DMS79 (cell line): Measurements from ENCODE around the gene SPATA9.
"Not testable (repeated sequence)": the region's sequence is repeated elsewhere in the genome, so short reads cannot be mapped to it uniquely, and the experiment has no call there.

Experiments
- DNase-seq: peaks from one replicate; lab custom pipeline; 2025; lab: John Stamatoyannopoulos, UW

The SPATA9 gene

DNA sequence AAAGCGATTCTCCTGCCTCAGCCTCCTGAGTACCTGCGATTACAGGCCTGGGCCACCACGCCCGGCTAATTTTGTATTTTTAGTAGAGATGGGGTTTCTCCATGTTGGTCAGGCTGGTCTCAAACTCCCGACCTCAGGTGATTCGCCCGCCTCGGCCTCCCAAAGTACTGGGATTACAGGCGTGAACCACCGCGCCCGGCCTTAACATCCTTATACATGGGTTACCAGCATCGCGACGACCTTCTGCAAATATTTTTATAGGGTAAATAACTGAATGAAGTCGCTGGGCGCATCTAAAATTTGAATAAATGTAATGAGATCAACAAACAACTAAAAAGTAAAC, 36.6 kb downstream of the SPATA9 start:
- DNase-seq: not testable (repeated sequence)

DNA sequence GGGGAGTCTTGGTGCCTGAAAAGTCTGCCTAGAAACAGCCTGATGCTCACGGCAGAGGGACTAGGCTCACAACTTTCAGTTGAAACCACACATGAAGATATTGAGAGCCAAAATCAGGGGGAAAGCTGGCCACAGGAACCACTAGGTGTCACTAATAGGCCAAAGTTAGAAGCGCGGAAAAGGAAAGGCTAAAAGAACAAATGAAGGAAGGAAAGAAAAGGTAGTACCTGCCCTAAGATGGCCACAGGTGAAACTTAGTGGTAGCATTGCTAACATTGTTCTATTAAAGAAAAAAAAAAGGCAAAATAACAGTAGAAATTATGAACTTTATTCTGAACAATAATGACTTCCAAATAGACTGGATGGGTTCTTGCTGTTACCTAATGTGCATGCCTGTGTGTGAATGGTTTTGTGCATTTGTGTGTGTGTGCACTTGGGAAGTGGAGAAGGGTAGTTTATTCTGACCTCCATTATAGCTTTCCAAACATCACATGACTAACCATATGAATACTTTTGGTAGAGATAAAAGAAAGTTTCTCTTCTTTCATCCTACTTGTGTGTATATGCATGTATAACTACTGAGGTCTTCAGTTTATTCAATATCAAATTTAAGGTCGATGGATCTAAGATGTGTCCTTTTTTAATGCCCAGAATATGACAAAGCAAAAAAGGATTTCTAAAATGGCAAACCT, 38.3 kb downstream of the SPATA9 start:
- peak; percentile 27 for DNase-seq

DNA sequence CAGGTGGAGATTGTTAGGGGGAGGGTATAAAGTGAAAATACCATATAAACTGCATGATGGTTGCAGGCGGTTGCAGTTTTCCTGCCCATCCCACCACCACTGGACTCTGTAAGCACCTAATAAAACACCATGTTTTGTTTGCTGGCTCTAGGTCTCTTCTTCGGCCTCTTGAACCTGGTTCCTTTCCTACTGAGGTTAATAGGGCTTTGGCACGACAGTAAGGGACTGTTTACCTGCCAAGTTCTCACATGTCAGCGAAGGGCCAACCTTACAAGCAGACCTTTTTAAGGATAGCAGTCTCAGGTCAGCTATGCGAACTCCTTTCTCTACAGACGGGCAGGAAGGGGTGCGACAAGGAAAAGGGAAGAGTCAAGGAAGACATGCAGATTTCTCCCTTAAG, 39.6 kb downstream of the SPATA9 start:
- no peak for DNase-seq

DNA sequence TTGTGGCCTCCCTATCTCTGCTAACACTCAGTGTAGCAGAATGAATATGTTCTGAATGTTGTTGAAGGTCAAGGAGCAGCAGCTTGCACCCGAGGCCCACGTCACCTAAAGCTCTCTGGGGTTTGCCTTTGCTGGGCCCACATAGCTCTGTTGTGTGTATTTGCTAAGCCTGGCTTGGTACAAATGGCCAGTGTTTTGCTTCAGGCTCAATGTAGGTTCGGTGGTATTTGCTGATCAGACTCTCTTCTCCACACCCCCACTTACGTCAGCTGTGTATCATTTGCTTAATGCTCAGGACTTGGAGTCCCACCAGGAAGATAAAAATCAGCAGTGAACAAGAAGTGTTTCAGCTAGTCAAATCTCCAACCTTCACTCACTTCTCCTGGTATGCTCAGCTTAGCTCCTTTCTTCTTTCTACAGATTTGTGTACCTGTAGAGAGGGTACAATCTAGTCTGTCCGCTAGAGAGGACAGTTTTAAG, 41.0 kb downstream of the SPATA9 start:
- DNase-seq: no peak

DNA sequence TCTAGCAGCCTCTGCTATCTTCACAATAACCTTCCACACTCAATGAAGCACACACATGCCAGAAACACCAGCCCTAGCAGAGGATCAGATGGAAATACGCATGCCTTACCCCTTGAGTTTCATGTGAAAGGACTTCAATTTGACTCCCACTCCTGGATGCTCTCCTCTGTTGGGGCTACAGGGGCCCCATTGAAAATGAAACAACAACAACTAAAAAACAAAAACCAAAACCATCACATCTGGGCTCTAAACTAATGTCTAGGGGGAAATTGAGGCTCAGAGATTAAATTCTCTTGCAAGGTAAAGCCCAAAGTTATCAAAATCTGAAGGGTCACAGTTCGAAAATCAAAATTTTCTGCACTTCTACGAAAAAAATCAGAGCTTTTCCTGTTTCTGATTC, 44.2 kb downstream of the SPATA9 start:
- no peak for DNase-seq

DNA sequence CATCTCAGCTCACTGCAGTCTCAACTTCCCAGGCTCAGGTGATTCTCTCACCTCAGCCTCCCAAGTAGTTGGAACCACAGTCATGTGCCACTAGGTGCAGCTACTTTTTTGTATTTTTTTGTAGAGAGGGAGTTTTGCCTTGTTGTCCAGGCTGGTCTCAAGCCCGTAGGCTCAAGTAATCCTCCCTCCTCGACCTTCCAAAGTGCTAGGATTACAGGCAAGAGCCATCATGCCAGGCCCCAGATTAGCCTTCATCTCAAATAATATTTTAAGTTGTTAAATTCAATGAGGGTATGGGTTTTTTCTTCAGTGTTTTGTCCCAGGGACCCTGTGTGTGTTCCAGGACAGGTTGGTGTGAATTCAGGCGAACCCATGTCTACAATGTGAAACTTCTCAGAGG, 48.7 kb downstream of the SPATA9 start:
- no peak for DNase-seq

DNA sequence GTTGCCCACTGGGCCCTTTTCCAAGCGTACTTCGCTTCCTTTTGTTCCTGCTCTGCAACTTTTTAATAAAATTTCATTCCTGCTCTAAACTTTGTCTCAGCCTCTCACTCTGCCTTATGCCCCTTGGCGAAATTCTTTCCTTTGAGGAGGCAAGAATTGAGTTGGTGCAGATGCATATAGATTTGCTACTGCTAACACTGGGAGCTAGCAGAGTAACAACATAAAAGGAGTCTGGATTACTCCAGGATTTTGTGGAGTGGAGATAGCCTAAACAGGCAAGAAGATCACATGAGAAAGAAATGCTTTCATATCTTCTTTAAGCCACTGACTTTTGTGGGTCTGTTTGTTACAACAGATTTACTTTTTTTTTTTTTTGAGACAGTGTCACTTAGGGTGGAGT, 49.1 kb downstream of the SPATA9 start:
- no peak for DNase-seq

DNA sequence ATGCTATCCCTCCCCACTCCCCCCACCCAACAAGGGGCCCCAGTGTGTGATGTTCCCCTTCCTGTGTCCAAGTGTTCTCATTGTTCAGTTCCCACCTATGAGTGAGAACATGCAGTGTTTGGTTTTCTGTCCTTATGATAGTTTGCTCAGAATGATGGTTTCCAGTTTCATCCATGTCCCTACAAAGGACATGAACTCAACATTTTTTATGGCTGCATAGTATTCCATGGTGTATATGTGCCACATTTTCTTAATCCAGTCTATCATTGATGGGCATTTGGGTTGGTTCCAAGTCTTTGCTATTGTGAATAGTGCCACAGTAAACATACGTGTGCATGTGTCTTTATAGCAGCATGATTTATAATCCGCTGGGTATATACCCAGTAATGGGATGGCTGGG, 49.8 kb downstream of the SPATA9 start:
- not testable (repeated sequence) for DNase-seq

DNA sequence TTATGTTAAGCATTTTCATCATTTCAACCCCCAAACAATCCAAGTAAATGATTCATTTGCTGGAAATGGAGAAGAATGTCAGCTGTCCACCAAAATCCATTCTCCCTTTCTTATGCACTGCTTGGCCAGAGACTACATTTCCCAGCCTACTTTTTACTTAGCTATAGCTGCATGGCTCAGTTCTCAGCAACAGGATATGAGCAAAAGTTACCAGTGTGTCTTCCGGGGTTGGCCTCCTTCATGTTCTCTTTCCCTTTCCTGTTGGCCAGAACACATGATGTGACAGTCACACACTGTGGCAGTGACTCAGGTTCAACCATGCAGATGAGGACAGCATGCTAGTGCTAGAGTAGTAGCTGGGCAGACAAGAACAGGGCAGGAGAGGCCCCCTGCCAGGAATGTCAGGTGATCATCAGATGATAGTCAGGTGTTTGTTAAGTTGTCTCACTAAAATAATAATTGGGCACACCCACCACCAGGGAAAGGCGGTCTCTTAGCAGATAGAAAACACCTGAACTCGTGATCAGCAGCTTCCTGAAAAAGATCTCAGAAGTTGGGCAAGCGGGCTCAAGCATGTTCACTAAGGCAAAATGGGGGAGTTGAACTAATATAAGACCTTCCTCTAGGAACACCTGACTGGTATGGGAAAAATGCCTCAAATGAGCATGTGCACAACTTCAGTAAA, 50.7 kb downstream of the SPATA9 start:
- no peak for DNase-seq

DNA sequence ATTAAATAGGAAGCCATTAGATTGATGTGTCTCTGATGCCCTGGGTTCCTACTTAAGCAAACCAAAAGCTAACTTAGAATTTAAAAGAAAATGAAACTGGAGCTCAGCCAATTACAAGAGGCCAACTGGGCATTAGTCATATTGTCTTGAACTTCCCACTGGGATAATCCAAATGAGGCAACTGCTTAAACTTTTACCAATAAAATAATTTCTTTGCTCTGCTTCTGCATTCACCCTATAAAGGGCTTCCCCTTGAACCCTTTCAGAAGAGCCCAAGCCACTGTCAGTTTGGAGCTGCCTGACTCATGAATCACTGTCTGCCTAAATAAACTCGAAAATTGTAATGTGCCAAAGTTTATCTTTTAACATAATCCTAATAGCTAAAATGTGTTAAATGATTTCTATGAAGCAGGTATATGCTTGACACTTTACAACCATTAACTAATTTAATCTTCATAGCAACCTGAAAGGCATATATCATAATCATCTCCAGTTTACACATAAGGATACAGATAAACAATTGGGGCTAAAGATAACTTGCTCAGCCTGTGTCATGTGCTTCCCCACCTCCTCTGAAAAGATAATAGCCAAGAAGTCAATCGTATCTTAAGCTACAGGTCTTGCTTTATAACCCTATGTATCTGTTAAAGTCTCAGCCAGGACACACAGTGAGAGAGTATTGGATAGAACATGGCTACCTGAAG, 51.4 kb downstream of the SPATA9 start:
- no peak for DNase-seq

DNA sequence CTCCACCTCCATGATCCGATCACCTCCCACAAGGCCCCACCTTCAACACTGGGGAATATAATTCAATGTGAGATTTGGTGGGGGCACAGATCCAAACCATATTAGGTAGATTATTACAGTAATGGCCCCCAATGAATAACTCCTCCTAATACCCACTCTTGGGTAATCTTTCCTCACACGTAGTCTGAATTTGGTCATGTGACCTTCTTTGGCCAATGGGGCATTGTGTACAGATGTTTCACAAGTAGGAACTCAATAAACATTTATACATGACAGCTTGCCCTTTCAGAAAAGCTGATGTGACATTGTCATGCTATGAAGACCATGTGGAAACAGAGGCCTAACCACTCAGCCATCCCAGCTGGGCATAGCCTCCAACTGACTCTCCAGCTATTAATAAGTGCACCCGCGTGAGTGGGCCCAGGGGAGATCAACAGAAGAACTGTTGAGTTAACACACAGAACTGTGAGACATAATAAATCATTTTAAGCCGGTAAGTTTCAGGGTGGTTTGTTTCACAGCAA, 52.3 kb downstream of the SPATA9 start:
- DNase-seq: no peak

DNA sequence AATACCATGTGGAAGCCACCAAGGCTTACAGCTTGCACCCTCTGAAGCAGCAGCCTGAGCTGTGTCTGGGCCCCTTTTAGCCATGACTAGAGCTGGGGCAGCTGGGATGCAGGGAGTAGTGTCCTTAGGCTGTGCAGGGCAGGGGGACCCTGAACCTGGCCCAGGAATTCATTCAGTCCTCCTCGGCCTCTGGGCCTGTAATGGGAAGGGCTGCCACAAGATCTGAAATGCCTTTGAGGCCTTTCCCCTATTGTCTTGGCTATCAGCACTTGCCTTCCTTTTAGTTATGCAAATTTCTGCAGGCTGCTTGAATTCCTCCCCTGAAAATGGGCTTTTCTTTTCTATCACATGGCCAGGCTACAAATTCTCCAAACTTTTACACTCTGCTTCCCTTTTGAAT, 53.9 kb downstream of the SPATA9 start:
- DNase-seq: no peak

DNA sequence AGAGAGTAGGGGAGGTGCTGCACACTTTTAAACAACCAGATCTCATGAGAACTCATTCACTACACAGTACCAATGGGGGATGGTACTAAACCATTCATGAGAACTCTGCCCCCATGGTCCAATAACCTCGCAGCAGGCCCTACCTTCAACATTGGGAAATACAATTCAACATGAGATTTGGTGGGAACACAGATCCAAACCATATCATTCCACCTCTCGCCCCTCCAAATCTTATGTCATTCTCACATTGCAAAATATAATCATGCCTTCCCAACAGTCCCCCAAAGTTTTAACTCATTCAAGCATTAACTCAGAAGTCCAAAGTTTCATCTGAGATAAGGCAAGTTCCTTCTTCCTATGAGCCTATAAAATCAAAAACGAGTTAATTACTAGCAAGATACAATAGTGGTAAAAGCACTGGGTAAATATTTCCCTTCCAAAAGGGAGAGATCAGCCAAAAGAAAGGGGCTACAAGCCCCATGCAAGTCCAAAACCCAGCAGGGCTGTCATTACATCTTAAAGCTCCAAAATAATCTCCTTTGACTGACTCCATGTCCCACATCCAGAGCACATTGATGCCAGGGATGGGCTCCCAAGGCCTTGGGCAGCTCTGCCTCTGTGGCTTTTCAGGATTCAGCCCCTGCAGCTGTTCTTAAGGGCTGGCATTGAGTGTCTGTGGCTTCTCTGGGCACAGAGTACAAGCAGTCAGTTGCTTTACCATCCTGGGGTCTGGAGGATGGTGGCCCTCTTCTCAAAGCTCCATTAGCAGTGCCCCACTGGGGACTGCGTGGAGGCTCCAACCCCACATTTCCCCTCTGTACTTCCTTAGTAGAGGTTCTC, 54.6 kb downstream of the SPATA9 start:
- no peak for DNase-seq

DNA sequence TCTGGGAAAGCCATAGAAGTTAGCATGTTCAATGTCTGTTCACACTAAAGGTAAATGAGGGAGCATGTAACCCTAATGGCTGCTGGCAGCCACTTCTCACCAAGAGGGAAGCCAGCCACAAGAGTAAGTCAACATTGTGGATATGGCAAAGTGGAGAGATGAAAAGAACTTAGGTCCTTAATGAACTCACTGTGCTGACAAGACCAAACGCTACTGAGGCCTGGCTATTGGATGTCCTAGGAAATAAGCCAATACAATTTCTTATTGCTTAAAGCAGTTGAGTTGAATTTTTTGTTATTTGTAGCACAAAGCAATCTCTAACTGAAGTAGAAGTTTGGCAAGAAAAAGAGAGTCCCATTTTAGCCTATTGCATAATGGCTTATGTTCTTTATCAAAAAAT, 56.1 kb downstream of the SPATA9 start:
- no peak for DNase-seq

DNA sequence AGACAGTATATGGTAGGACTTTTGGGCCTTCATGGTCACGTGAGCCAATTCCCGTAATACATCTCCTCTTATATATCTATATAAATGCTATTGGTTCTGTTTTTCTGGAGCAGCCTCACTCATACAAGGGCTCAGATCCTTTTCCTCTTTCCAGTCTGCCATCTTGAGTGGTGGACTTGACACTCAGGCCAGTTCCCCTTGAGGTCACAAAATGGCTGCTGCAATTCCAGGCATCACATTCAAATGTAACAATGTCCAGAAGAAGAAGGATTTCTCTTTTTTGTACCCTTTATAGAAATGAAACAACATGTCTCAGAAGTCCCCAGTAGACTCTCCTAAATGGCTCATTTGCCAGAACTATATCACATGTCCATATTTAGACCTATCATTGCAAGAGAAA, 58.4 kb downstream of the SPATA9 start:
- no peak for DNase-seq

DNA sequence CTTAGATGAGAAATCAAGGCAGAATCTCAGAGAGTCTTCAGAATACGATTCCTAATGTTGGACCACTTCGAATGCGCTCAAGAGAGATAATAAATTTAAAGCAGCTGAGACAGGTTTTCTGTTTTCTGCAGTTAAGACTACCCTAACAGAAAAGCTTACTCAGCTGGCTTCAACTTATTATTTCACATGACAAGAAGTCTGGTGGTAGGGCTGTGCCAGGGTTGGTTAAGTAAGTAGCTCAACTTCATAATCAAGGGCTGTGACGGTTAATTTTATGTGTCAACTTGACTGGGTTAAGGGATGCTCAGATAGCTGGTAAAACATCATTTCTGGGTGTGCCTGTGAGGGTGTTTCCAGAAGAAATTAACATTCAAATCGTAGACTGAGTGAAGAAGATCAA, 59.1 kb downstream of the SPATA9 start:
- no peak for DNase-seq

DNA sequence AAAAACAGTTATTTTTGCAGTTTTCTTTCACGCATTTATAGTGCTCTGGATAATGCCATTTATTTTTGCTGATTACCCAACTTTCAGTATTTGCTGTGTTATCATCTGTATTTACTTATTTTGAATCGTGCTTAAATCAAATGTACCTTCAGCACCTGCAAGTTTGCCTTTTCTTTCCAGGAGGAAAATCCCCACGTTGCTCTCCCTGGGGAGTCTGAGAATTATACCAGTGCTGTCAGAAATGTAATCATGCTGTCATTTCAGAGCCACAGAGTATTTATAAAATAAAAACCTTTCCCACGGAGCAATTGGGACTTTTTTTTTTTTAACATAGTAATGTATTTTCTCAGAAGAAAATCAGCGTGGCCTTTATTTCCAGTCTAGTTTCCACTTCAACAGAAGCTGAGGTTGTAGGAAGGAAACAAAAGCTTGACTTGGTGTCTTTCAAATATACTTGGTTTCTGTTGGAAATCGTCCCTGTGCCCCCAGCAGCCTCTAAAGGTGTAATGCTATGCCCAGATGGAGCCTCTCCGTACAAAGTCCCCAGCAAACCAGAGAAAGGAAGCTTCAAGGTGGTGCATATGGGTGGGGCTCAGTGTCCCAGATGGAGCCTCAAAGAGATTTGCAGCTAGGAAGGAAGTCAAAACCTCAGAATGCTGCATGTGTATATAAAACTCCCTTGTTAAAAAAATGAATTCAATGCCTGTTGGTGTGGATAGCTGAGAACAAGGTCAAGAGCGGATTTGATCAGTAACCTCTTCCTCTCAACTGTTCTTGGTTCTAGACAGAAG, 60.8 kb downstream of the SPATA9 start:
- DNase-seq: no peak

DNA sequence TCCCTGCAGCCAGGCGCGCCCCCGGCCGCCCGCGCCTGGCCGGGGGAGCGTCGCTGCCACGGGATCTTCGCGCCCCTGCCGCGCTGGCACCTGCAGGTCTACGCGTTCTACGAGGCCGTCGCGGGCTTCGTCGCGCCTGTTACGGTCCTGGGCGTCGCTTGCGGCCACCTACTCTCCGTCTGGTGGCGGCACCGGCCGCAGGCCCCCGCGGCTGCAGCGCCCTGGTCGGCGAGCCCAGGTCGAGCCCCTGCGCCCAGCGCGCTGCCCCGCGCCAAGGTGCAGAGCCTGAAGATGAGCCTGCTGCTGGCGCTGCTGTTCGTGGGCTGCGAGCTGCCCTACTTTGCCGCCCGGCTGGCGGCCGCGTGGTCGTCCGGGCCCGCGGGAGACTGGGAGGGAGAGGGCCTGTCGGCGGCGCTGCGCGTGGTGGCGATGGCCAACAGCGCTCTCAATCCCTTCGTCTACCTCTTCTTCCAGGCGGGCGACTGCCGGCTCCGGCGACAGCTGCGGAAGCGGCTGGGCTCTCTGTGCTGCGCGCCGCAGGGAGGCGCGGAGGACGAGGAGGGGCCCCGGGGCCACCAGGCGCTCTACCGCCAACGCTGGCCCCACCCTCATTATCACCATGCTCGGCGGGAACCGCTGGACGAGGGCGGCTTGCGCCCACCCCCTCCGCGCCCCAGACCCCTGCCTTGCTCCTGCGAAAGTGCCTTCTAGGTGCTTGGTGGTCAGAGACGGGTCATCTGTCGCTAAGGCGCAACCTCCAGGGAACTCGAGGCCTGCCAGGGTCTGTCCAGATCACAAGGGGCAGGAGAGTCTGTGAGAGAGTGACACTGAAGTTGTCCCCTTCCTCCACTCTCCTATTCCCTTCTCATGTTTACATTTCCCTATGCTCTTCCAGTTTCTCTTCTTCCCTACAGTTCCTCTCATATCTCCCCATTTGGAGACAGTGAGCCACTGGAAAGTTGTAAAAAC, 61.6 kb downstream of the SPATA9 start:
- DNase-seq: no peak

DNA sequence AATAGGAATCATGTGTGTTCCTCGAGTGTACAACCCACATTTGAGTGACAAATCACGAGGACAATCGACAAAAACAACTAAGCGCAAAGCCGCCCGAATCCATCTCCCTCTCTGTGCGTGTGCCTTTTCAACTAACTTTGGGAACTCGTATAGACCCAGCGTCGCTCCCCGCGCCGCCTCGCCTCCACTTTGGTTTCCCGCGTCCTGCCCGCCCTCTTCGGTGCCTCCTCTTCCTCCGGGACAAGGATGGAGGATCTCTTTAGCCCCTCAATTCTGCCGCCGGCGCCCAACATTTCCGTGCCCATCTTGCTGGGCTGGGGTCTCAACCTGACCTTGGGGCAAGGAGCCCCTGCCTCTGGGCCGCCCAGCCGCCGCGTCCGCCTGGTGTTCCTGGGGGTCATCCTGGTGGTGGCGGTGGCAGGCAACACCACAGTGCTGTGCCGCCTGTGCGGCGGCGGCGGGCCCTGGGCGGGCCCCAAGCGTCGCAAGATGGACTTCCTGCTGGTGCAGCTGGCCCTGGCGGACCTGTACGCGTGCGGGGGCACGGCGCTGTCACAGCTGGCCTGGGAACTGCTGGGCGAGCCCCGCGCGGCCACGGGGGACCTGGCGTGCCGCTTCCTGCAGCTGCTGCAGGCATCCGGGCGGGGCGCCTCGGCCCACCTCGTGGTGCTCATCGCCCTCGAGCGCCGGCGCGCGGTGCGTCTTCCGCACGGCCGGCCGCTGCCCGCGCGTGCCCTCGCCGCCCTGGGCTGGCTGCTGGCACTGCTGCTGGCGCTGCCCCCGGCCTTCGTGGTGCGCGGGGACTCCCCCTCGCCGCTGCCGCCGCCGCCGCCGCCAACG, 62.5 kb downstream of the SPATA9 start, which contains the start of gene GPR150:
Gene GPR150, plus strand, starts transcription at position 58 of the 840 bp plus-strand sequence. Its CDS starts 189 bp downstream, at position 247.
- no peak for DNase-seq
